Measurements from ENCODE around the gene KRT86. TPM values are rescaled to one million over a fixed set of nuclear protein-coding genes. Genes with fewer than 3 reads are reported as not detected.
"Not testable (repeated sequence)": the region's sequence is repeated elsewhere in the genome, so short reads cannot be mapped to it uniquely, and the experiment has no call there.

KRT86 gene
- total RNA-seq, 2 experiments from 2014 or later = 0.10 to 0.12 TPM

DNA sequence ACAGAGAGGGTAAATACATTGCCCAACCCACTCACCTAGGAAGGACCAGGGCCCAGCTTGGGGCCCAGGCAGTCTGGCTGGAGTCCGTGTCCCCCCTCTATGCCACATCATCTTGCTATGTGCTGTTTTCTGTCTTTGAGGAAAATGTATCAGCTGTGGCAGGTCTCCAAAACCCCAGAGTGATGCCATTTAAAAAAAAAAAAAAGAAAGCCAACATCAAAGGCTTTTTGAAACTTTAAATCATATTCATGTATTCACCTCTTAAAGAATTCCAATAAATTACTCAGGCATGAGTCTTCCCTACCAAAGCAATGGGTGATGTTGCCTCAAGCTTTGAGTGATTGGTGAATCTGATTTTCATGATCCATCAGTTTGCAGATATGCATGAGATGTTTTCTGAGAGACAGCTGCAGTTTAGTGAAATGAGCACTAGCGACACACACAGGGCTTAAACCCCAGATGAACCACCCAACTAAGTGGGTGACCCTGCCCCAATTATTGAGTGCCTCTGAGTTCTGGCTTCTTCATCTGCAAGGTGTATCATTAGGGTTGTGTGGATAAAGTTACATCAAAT, 10.8 kb downstream of the KRT86 start:
- no peak for DNase-seq
- POLR2A ChIA-PET = no interaction called here
- Mint-ChIP-seq H3K27ac (no peak overlapping the region), H3K27me3 (no peaks in the 10 kb centered on the region), H3K36me3 (no peaks in the 10 kb centered on the region), H3K4me1 (ENCODE audit: low read depth) (no peaks in the 10 kb centered on the region), H3K4me3 (no peak overlapping the region), H3K9me3 (no peaks in the 10 kb centered on the region)
- intact Hi-C loops (cut with micrococcal nuclease) = no loop called here
- CTCF ChIA-PET = interaction anchor here (0.7 kb wide), 1 partner anchor 341 kb away, joined by 3 read pairs; no protein-coding TSS in a partner anchor

DNA sequence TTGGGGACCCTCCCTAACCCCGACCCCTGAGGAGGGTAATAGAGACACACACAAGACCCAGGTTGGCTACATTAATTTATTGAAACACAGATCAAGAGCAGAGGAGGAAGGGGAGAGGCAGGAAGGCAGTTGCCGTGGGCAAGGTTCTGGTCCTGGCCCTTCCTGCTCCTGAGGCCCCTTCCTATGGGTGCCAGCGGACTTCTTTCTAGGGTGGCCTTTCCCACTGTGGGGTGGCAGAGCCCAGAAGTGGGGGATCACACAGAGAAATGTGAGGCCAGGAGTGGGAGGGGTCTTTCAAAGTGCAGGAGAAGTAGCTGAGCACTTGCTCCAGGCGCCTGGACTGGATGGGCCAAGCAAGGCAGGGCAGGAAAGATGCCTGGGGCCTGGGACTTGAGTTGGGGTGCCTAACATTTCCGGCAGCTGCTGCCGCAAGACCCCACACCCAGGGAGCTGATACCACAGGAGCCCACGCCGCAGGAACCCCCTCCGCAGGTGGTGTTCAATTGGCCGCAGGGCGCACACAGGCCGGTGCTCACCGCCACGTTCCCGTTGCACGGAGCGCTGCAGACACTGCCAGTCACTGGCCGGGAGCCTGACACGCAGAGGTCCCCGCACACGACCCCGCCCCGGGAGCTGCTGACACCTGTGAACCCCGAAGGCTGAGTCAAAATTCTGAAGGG, 11.5 kb downstream of the KRT86 start:
- no peaks in the 10 kb centered on the region for H3K9me3 Mint-ChIP-seq
- no peaks in the 10 kb centered on the region for H3K36me3 Mint-ChIP-seq
- ChIA-PET POLR2A (no interaction called here), CTCF (interaction anchor here (0.9 kb wide), 1 partner anchor 21 kb away, joined by 3 read pairs; no protein-coding TSS in a partner anchor)
- H3K4me1 Mint-ChIP-seq (ENCODE audit: low read depth) = no peaks in the 10 kb centered on the region
- no peak overlapping the region for H3K4me3 Mint-ChIP-seq
- H3K27ac Mint-ChIP-seq = no peak overlapping the region
- intact Hi-C loops (cut with micrococcal nuclease) = no loop called here
- no peaks in the 10 kb centered on the region for H3K27me3 Mint-ChIP-seq
- no peak for DNase-seq

DNA sequence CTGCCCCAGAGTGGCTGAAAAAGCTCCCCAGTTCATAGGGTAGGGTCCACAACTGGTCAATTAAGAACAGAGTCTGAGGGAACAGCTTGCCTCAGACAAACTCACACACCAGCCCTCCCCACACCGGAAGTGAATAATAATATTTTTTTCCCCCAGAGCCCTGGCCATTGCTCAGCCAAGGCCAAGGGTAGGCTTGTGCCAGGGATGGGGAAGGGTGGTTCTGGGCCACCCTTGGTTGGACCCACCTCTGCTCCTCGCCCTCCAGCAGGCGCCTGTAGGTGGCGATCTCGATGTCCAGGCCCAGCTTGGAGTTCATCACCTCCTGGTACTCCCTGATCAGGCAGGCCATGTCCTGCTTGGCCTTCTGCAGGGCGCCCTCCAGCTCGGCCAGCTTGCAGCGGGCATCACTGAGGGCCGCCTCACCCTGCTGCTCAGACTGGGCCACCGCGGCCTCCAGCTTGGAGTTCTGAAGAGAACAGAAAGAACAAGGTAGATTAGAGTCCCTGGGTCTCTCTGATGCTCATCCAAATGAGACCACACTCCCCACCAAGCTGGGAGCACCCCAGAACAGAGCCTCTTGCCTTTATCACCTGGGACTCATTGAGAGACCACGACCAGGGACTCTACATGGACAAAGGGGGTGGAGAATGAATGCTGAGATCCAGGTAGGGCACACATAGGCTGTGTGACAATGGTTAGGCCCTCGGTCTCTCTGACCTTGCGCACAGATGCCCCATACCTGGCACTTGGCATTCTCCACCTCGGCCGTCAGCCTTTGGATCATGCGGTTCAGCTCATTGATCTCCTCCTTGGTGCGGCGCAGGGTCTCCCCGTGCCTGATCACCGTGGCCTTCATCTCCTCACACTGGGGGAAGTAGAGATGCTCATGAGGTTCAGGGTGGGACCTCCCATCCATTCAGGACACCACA, 12.7 kb downstream of the KRT86 start:
- H3K27me3 Mint-ChIP-seq; H3K4me1 Mint-ChIP-seq (ENCODE audit: low read depth); H3K27ac Mint-ChIP-seq; H3K9me3 Mint-ChIP-seq; H3K4me3 Mint-ChIP-seq; intact Hi-C loops (cut with micrococcal nuclease); POLR2A ChIA-PET; DNase-seq; H3K36me3 Mint-ChIP-seq: not testable (repeated sequence)
- CTCF ChIA-PET = interaction anchor here (0.9 to 1.1 kb wide), 2 partner anchors 9 to 20 kb away, joined by 3 to 7 read pairs; no protein-coding TSS in a partner anchor

DNA sequence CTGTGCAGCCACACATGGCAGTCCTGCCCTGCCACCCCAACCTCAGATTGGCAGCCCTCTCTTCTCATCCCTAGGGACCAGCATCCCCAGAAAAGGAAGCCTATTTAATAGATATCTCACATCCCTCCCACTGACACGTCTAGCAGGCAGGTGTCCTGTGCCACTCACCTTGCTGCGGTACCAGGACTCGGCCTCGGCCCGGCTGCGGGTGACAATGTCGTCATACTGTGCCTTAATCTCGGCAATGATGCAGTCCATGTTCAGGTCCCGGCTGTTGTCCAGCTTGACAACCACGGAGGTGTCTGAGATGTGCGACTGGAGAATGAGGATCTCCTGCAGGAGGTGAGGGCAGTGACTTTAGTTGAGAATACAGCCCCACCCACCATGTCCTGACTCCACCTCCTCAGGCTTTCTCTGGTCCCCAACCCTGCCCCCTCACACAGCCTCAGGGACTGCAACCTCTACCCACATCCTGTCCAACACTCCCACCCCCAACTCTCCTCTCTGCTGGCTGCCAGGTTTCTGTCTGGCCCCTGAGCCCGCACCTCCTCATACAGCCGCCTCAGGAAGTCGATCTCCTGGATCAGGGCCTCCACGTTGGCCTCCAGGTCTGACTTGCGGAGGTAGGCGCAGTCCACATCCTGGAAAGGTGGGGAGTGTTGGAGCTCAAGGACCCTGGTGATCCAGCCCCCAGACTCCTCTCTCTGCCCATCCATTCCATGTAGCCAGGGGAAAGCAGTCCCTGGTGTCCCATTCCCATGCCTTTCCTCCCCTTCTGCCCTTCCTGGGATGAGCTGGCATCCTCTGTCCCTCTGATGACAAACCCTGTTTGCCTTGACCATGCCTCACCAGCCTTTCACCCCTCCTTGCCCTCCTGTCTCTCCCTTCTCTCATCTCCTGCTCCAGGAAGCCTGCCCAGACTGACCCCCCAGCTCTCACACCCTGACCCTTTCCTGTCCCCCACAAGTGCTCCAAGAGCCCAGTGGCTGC, 13.7 kb downstream of the KRT86 start:
- intact Hi-C loops (cut with micrococcal nuclease); H3K9me3 Mint-ChIP-seq; H3K4me1 Mint-ChIP-seq (ENCODE audit: low read depth); CTCF ChIA-PET; POLR2A ChIA-PET; H3K4me3 Mint-ChIP-seq; H3K27me3 Mint-ChIP-seq; DNase-seq; H3K27ac Mint-ChIP-seq; H3K36me3 Mint-ChIP-seq: not testable (repeated sequence)

DNA sequence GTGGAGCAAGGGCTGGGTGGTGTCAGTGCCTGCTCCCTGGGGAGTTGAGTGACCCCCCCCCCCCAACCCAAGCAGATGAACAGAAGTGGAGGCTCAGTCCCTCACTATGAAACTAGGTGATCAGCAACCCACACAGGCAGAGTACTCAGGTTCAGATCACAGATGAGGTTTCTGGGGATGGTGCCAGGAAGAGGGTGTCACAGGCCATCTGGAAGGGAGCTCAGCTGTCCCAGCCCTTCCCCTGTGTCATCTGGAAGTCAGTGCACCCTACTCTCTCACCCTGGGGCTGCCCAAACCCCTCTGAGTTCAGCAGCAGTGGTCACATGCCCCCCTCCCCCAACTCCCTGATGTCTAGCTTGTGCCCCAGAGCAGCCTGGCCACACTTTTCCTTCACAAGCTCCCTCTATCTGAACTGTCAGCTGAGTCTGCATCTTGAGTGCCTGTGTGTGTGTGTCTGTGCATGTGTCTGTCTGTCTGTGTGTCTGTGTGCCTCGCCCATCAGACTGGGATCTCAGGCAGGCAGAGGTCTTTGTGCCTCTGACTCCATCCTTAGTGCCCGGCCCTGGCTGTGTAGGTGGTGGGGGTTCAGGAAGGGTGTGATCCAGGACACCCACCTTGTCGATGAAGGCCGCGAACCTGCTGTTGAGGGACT, 16.2 kb downstream of the KRT86 start:
- H3K27ac Mint-ChIP-seq; DNase-seq; POLR2A ChIA-PET; H3K4me3 Mint-ChIP-seq; H3K27me3 Mint-ChIP-seq; H3K4me1 Mint-ChIP-seq (ENCODE audit: low read depth); H3K36me3 Mint-ChIP-seq; H3K9me3 Mint-ChIP-seq; intact Hi-C loops (cut with micrococcal nuclease); CTCF ChIA-PET: not testable (repeated sequence)

DNA sequence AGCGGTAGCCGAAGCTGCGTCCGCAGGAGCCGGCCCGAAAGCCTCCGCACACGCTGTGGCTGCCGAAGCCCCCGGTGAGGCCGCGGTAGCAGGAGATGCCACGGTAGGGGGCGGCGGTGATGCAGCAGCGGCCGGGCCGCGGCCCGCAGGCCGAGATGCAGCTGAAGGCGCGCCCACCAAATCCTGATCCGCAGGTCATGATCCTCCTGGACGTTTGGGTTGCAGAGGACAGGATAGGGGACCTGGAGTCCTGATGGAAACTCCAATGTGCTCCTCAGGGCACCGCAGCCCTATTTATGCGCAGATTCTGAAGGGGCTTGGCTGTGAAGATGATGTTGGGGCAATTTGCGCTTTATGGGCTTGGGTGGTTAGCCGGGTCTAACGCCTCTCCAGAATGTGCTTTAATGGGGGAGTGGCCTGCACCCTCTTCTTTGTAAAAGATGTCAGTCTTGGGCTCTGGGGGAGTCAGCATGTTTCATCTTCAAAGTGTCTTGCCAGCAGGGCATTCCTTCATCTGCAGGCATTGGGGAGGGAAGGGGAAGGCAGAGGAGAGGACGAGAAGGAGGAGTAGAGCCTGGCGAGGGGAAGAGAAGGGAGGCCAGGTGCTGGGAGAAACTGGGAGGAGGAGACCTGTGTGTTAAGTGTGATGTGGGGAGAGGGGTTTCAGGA, 17.0 kb downstream of the KRT86 start, which contains the start of gene KRT81:
TSS of gene KRT81 (minus strand) at position 268 of the 669 bp plus-strand sequence. CDS start at position 199, 69 bp downstream.
- intact Hi-C loops (cut with micrococcal nuclease) = no loop called here
- H3K36me3 Mint-ChIP-seq = no peaks in the 10 kb centered on the region
- H3K4me3 Mint-ChIP-seq = no peak within 1 kb of the TSS

DNA sequence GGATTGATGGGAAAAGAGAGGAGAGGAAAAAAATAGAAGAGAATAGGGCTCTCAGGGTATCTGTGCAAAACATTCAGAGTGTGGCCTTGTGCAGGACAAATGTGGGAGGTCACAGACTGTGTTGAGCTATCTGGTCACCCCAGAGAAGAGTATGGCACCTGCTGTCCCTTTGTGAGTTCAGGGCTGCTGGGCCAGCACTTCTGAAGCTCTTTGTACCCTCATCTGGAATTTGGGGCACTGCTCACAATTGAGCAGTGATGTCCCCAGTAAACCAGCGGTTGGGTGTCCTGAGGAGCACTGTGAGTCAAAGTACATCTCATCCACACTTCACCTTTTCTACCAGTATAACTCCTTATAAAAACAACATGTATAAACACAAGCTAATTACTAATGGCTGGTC, 19.5 kb downstream of the KRT86 start:
- DNase-seq = no peak
- Mint-ChIP-seq H3K27ac (no peak overlapping the region), H3K4me1 (ENCODE audit: low read depth) (no peaks in the 10 kb centered on the region), H3K27me3 (peaks cover 16% of the 10 kb centered on the region), H3K36me3 (no peaks in the 10 kb centered on the region), H3K9me3 (no peaks in the 10 kb centered on the region), H3K4me3 (no peak overlapping the region)
- POLR2A ChIA-PET = no interaction called here
- CTCF ChIA-PET = interaction anchor here (6.7 kb wide), 1 partner anchor 15 kb away, joined by 52 read pairs; no protein-coding TSS in a partner anchor
- intact Hi-C loops (cut with micrococcal nuclease) = no loop called here

More for the DNA sequence above, 17.0 kb downstream of the KRT86 start, which contains the start of gene KRT81:
- no peak within 1 kb of the TSS for H3K27ac Mint-ChIP-seq
- H3K27me3 Mint-ChIP-seq = peaks cover 6% of the 10 kb centered on the region
- POLR2A ChIA-PET = no interaction called here
- CTCF ChIA-PET = interaction anchor here (6.7 kb wide), 1 partner anchor 12 kb away, joined by 52 read pairs; no protein-coding TSS in a partner anchor
- no peaks in the 10 kb centered on the region for H3K4me1 Mint-ChIP-seq (ENCODE audit: low read depth)
- DNase-seq = no peak
- no peaks in the 10 kb centered on the region for H3K9me3 Mint-ChIP-seq

DNA sequence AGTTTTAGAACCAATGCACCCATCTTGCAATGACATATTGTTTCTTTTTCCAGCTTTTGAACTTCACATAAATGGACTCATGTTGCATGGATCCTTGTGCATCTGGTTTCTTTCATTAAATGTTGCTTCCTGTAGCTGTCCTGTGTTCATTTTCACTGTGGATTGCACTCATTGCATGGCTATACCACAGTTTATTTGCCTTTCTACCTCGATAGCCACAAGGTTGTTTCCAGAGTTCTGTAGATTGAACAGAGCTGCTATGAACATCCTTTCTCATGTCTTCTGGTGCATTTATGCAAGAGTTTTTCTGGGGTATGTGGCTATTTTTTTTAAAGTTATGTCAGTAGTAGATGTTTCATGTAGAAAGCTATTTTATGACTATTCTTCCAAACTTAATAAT, 20.4 kb downstream of the KRT86 start:
- no peaks in the 10 kb centered on the region for H3K9me3 Mint-ChIP-seq
- DNase-seq = no peak
- H3K4me3 Mint-ChIP-seq = no peak overlapping the region
- H3K27me3 Mint-ChIP-seq = peaks cover 19% of the 10 kb centered on the region
- H3K36me3 Mint-ChIP-seq = no peaks in the 10 kb centered on the region
- ChIA-PET CTCF (interaction anchor here (6.7 kb wide), 1 partner anchor 16 kb away, joined by 52 read pairs; no protein-coding TSS in a partner anchor), POLR2A (no interaction called here)
- intact Hi-C loops (cut with micrococcal nuclease) = no loop called here
- H3K4me1 Mint-ChIP-seq (ENCODE audit: low read depth) = no peaks in the 10 kb centered on the region
- no peak overlapping the region for H3K27ac Mint-ChIP-seq

DNA sequence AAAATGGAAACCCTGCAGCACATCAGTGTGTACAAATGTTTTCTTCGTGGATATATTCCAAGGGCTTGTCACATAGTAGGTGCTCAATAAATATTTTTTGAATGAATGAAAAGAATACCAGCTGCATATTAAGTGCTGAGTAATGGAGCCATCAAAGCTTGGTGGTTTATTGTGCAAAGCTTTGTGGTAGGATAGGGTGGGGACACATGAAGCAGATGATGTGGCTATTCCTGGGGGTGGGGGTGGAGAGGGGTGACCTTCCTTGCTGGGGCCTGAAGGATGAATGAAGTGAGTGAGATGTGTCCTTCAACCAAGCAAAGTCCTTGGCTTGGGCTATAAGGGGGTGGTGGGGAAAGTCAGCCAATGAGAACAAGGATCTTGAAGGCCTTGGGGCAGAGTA, 21.2 kb downstream of the KRT86 start:
- H3K27me3 Mint-ChIP-seq = peaks cover 19% of the 10 kb centered on the region
- intact Hi-C loops (cut with micrococcal nuclease) = no loop called here
- CTCF ChIA-PET = interaction anchor here (6.7 kb wide), 1 partner anchor 17 kb away, joined by 52 read pairs; no protein-coding TSS in a partner anchor

DNA sequence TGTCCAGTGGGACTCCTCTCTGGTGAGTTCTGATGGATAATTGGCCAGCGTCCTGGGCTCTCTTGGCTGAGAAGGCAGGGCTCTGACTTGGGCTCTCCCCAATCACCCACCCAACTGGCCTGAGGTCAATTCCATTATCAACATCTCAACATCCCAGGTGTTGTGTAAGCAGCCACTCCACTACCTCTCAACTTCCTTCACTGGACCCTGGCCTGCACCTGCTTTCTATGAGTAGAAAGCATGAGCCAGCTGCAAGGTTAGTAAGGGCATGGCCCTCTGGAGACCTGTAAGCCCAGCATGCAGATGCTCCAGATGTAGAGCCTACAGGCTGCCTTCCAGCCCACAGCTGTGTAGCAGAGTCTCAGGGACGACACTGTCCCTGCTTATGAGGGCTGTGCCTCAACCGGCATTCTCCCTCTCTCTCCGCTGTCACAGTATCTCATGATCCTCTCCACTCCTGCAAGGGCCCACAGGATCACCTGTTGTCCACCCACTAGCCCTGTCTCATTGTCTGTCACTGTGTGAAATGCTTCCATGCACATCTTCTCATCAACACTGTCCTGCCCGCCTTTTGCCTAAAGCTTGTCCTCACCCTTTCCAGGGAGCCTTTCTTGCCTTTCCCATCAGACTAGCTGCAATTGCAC, 22.2 kb downstream of the KRT86 start:
- Mint-ChIP-seq H3K27me3 (peaks cover 19% of the 10 kb centered on the region), H3K27ac (no peak overlapping the region), H3K9me3 (no peaks in the 10 kb centered on the region), H3K4me1 (ENCODE audit: low read depth) (no peaks in the 10 kb centered on the region), H3K4me3 (no peak overlapping the region), H3K36me3 (no peaks in the 10 kb centered on the region)
- intact Hi-C loops (cut with micrococcal nuclease) = no loop called here
- no peak for DNase-seq
- ChIA-PET POLR2A (no interaction called here), CTCF (interaction anchor here (6.7 kb wide), 1 partner anchor 18 kb away, joined by 52 read pairs; no protein-coding TSS in a partner anchor)

More for the DNA sequence above, 21.2 kb downstream of the KRT86 start:
- H3K27ac Mint-ChIP-seq = no peak overlapping the region
- no peak for DNase-seq
- no peaks in the 10 kb centered on the region for H3K9me3 Mint-ChIP-seq
- no peaks in the 10 kb centered on the region for H3K4me1 Mint-ChIP-seq (ENCODE audit: low read depth)
- no peak overlapping the region for H3K4me3 Mint-ChIP-seq
- H3K36me3 Mint-ChIP-seq = no peaks in the 10 kb centered on the region
- POLR2A ChIA-PET = no interaction called here

Data from activated CD4-positive, alpha-beta memory T cell treated with anti-CD3 and anti-CD28 coated beads for 36 hours (primary cell).